Measurements from ENCODE around the gene FGF6.
A peak's percentile ranks its signal among the peaks of the same experiment; 100 is the strongest.

FGF6 gene

DNA sequence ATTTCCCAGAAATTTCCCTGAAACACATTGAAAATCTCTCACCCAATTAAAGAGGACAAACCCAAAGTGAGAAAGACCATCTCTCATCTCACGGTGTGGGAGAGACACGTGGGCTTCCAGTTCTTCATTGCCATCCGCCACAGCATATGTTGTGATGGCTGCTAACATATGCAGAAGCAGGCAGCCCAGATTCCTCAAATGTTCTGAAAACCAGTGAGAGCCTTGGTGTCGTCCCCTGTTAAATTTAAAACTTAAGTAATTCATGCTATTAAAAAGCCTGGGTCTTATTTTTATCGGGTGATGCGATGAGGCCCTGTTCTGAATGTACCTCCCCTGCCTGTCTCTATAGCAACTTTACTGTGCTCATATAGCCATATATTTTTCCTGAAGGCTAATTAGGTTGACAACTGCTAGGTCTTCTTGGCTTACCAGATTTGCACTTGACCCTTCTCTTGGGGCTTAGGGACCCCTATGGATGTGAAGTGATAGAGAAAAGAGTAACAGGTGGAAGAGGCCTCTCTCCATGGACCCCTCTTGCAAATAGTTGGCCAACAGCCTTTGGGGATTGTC, 2.8 kb upstream of the FGF6 start:
- intact Hi-C loops (cut with DNase I), result no loop called here
- DNase-seq, result peak in 2 of 10 donors; percentile 30 to 83

GRCh38 chr12:4447151-4447550, 1.5 kb upstream of the FGF6 start:
- intact Hi-C loops (cut with DNase I), result no loop called here
- DNase-seq, result no peak

DNA sequence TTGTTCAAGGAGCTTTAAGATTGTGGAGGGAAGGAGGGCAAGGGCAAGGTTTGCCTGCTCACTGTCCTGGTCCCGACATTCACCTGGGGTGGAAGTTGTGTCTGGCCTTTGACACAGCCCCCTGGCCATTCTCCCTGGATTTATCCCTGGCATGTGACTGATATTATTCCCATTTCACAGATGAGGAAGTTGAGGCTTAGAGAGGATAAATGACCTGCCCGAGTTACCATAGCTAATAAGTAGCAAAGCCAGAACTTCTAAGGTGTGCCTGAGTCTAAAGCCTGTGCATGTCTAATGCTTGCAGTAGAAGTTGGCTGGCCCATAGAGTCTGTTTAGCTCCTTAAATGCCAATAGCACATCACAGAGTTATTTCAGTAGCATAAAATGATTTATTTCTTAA, 720 bp upstream of the FGF6 start:
- no peak for DNase-seq
- intact Hi-C loops (cut with DNase I), result no loop called here

- DNase-seq, result no peak
- intact Hi-C loops (cut with DNase I), result no loop called here
Measured at GRCh38 chr12:4444031-4444430, 1.6 kb downstream of the FGF6 start.

DNA sequence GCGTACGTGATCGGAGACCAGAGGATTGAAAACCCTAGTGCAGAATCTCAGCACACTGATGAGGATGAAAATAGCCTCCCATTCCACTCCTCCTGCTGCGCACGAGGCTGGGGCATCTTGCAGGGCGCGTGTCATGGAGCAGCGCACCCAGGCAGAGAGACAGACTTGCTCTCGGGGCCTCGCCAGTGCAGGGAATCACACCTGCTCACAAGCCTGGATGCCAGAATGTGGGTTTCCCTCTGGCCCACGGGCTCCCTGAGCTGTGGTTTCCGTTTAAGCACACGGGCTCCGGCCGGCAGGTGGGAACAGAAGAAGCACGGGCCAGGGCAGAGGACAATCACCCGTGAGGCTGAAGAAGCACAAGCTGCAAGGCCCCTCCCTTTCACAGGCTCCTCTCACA, 2.0 kb downstream of the FGF6 start:
- intact Hi-C loops (cut with DNase I), result no loop called here
- no peak for DNase-seq

- intact Hi-C loops (cut with DNase I), result no loop called here
- no peak for DNase-seq
Measured at GRCh38 chr12:4441355-4442335, 4.0 kb downstream of the FGF6 start.

GRCh38 chr12:4440187-4440941, 5.3 kb downstream of the FGF6 start:
- intact Hi-C loops (cut with DNase I), result no loop called here

DNA sequence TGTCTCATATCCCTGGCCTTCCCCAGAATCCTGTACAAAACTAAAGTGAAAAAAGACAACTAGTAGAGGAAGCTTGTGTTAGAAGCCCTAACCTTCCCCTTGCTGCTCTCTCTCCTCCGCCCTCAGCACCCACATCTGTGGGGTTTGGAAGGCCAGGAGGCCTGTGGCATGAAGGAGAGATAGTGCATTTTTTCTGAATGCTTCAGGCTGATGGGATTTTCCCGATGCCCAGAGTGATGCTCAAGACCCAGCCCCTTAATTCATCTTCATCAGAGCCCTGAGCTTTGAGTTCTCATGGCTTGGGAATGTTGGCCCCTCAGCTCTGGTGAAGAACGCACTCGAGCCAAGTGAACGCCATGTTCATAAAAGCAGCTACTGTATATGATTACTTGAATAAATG, 5.9 kb downstream of the FGF6 start:
- no peak for DNase-seq
- intact Hi-C loops (cut with DNase I), result no loop called here

More at GRCh38 chr12:4440187-4440941, 5.3 kb downstream of the FGF6 start:
- DNase-seq, result no peak

- intact Hi-C loops (cut with DNase I), result no loop called here
- DNase-seq, result no peak
Measured at GRCh38 chr12:4438834-4439596, 6.6 kb downstream of the FGF6 start.

DNA sequence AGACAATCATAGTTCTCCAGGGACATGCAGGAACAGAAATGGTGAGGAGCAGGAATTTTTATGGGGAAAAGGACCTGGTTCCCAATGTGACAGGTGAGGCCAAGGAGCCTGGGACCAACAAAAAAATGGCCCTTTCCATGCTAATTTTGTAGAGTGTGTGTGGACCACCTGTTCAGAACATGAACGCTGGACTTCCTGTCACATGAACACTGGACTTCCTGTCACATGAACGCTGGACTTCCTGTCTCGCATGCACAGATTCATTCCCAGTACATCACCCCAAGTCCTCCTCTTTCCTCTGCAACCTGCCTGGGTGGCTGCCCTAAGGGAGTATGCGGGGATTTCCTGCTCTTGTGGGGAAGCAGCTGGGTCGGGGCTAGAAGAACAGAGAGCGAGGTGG, 10.1 kb downstream of the FGF6 start:
- intact Hi-C loops (cut with DNase I), result no loop called here
- DNase-seq, result no peak

DNA sequence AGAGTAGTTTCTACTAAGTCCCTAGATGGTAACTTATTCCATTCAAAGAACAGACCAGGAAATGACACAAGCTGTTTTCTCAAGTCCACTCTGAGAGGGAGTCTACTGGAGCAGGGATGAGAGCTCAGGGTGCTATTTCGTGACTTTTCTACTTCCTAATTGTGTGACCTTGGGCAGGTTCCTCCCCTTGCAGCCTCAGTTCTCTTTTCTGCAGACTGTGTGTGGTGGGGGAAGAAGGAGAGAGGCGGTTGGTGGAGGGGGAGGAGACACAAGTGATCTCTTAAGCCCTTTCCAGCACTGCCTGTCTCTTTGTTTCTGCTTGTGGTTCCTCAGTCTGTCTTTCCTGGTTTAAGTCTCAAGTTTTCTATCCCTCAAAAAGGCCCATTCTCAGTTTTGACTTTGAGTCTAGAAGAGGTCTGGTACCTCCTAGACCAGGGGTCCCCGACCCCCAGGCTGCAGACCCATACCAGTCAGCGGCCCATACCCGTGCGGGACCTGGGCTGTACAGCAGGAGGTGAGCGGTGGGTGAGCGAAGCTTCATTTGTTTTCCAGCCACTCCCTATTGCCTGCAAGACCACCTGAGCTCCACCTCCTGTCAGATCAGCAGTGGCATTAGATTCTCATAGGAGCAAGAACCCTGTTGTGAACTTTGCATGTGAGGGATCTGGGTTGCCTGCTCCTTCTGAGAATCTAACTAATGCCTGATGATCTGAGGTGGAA, 10.7 kb downstream of the FGF6 start:
- intact Hi-C loops (cut with DNase I), result no loop called here
- DNase-seq, result no peak

DNA sequence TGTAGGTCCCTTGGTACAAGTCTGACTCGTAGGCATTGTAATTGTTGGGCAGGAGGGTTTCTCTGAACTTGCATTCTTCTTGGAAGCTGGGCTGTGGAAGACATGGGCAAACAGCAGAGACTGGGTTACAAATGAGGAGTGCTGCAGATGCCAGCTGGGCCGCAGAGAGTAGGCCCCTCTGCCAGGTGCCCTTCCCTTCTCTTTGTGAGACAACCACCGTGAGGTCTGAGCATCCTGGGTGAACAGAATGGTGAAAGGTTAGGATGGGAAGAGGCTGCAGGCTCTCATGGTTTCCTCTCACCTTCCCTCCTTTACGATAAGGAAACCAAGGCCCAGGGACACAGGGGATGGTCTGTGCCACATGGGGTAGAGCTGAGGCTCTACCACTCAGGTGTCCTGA, 11.3 kb downstream of the FGF6 start:
- DNase-seq, result no peak
- intact Hi-C loops (cut with DNase I), result no loop called here

GRCh38 chr12:4433745-4434058, 11.9 kb downstream of the FGF6 start:
- intact Hi-C loops (cut with DNase I), result no loop called here
- no peak for DNase-seq

DNA sequence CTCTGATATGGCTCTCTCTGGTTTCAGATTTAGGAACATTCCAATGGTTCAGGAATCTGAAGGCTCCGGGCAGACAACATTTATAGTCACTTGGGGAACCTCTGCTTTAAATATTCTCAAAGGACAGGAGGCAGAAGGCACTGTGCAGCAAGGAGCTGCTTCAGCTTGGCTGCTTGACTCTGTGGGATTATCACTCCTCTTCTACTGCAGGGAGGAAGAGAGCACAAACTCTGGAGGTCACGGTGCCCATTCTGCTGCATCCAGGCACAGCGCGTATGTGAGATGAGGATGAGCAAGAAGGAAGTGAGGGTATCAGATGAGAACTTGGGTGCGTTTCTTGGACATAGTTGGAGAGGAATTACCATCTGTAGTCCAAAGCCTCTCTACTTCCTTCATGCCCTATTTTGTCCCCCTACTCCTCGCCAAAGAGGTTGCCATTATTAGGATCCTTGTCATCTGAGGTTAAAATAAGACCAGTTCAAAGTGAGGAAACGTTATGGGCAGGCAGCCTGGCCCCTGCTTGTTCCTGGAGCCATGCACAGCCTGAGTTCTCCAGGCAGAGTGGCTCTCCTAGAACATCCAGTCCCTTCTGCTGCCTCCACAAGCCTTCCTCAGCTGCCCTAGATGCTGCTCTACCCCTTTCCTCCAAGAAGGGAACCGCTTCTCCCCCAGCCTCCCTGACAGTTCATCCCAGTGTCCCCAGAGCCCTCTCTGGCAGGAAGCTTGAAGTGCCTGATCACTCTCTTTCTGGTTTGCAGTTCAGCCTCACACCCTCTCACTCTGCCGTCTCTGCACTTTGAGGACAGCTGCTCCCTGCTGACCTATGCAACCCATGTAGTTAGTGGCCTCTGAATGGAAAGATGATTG, 12.5 kb downstream of the FGF6 start:
- intact Hi-C loops (cut with DNase I), result no loop called here
- DNase-seq, result no peak

- no peak for DNase-seq
- intact Hi-C loops (cut with DNase I), result no loop called here
Measured at GRCh38 chr12:4431866-4432265, 13.7 kb downstream of the FGF6 start.

- DNase-seq, result no peak
- intact Hi-C loops (cut with DNase I), result no loop called here
Measured at GRCh38 chr12:4431436-4431835, 14.2 kb downstream of the FGF6 start.

- no peak for DNase-seq
- intact Hi-C loops (cut with DNase I), result loop anchor here (10.0 kb wide), 1 partner anchor 100 kb away; no protein-coding TSS in a partner anchor
Measured at GRCh38 chr12:4424422-4424821, 21.2 kb downstream of the FGF6 start.

- intact Hi-C loops (cut with DNase I), result loop anchor here (10.0 kb wide), 1 partner anchor 101 kb away; no protein-coding TSS in a partner anchor
- DNase-seq, result no peak
Measured at GRCh38 chr12:4423528-4424195, 22.0 kb downstream of the FGF6 start.
